ENCODE data around the gene SLC43A1.

DNA sequence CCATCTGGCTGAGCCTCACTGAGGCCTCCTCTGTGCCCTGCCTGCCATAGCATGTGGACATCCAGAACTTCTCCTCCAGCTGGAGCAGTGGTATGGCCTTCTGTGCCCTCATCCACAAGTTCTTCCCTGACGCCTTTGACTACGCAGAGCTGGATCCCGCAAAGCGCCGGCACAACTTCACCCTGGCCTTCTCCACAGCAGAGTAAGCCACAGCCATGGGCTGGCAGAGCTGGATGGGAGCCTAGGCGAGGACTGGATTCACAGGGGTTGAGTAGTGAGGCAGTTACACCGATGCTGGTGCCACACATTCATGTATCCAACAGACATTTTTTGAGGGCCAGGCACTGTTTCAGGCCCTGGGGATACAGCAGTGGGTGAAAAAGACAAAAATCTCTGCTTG lies 30.9 kb upstream of the SLC43A1 start:
- TF ChIP-seq POLR2A (IDR thresholded peaks at IDR 0.05; ENCODE audit: low read depth, low read length) (no peak), POLR2AphosphoS5 (IDR thresholded peaks at IDR 0.05; ENCODE audit: low read depth, low read length) (no peak)
